ENCODE results near the gene MRPS33. TPM values are rescaled to one million over a fixed set of nuclear protein-coding genes. Genes with fewer than 3 reads are reported as not detected.
"Not testable (repeated sequence)": the region's sequence is repeated elsewhere in the genome, so short reads cannot be mapped to it uniquely, and the experiment has no call there.

Gene MRPS33
- 46.6 and 55.8 TPM in 2 replicates for total RNA-seq (2014; rRNA removed; shearing (Covaris generic))

DNA sequence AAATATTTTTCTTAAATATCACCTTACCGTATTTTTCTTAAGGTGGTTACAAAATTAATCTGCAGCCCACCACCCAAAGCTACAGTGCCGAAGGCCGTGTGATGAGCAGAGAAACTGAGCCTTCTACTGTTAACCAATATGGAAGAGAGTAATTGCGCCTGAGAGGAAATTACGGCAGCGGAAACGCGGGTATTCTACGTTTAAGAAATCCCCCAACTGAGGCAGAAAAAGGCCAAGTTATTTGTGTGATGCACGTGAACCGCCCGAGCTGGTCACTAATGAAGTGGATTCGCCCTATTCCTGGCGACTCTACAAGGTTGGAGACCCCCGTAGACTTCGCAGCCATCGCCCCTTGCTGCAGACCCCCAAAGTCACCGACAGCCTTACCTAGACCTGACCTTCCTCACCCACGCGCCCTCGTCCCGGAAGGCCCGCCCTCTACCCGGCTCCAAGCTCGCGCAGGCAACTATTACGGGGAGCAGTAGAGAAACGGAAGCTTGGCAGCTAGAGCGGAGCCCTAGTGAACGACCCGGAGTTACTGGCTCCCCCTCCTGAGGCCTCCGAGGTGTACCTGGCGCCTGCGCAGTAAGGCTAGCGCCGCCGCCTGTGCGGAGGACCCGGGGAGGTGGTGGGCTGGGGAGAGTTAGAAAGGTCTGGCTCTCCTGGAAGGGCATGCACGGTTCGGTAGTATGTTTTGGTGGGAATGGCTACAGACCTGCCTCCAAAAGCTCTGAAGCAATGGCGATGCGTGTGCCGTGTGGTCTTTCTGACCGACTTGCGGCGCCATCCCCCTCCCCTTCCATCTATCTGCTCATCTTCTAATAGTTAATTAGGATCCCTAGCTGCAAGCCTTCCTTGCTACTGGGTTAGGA lies at the start of gene MRPS33:
Gene MRPS33 (minus strand): TSS at position 429 of the 872 bp plus-strand sequence. CDS start 4,319 bp downstream, outside the sequence.
- in situ Hi-C loops (cut with HindIII; ENCODE audit: low sequenced_read_pairs), result no loop called here
- peak; percentile 99 for DNase-seq (ENCODE audit: low spot score)

DNA sequence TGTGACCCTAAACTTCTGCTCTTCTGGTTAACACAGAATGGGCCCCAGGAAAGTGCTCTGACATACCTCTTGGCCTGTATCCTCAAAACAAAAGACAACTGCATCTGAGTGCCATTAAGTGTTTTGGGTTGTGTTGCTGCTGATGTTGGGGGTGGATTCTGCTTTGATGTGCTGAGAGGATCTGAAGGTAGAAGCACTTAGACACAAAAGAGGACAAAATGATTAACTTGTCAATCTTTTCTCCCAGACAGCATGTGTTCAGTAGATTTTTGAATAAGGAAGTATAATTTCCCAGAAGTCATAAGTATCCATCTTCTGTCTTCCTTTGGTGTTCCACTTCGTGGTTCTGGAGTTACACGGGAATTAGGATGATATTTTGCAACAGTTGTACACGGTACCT lies 43.0 kb upstream of the MRPS33 start:
- in situ Hi-C loops (cut with HindIII; ENCODE audit: low sequenced_read_pairs), result no loop called here
- no peak for DNase-seq (ENCODE audit: low spot score)

DNA sequence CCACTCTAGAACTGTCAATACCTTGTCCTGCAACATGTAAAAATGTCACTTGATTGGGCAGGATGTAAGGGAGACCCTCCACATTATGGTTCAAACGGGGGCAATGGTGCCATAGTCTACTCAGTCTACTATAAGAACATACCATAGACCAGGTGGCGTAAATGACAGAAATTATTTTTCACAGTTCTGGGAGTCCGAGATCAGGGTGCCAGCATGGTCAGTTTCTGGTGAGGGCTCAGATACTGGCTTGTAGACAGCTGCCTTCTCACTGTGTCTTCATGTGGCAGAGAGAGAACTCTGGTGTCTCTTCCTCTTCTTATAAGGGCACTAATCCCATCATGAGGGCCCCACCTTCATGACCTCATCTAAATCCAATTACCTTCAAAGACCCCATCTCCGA lies 40.4 kb upstream of the MRPS33 start:
- no peak for DNase-seq (ENCODE audit: low spot score)
- in situ Hi-C loops (cut with HindIII; ENCODE audit: low sequenced_read_pairs), result no loop called here

DNA sequence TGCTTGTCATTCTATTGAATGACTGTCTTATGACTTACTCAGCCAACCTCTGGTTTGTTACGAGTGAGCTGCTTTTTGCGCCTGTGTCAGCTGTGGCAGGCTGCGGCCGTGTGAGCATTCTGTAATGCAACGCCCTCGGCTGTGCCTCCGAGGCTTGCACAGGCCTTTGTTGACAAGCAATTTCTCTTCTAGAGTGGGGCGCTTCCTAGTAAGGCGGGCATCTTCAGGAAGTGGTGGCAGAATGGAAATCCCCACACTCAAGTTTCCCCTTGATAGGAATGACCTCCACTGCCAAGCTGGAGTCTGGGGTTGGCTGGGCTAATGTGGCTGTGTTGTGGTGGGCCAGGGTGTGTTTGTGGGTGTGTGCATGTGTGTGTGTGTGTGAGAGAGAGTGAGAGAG lies 38.9 kb upstream of the MRPS33 start:
- in situ Hi-C loops (cut with HindIII; ENCODE audit: low sequenced_read_pairs), result no loop called here
- no peak for DNase-seq (ENCODE audit: low spot score)

DNA sequence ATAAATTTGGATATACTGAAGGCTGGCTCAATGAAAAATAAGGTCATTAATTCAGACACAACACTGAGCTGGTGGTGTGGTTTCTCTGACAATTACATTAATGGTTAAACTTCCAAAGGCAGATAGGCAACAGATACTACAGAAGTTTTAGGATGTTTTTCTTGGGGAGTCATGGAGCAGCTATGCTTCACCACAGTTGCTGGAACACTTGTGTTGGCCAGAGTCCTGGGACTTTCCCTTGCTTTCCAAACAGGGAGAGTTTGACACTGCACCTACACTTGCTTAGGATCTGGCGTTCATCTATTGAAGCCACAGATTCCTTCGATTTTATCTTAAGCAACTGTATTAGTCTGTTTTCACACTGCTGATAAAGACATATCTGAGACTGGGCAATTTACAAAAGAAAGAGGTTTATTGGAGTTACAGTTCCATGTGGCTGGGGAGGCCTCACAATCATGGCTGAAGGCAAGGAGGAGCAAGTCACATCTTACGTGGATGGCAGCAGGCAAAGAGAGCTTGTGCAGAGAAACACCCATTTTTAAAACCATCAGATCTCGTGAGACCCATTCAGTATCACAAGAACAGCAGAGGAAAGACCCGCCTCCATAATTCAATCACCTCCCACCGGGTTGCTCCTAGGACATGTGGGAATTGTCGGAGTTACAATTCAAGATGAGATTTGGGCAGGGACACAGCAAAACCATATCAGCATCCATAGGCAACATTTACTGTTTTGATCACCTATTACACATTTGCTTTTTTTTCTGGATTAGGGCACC lies 31.3 kb upstream of the MRPS33 start:
- in situ Hi-C loops (cut with HindIII; ENCODE audit: low sequenced_read_pairs), result no loop called here
- DNase-seq (ENCODE audit: low spot score), result no peak

DNA sequence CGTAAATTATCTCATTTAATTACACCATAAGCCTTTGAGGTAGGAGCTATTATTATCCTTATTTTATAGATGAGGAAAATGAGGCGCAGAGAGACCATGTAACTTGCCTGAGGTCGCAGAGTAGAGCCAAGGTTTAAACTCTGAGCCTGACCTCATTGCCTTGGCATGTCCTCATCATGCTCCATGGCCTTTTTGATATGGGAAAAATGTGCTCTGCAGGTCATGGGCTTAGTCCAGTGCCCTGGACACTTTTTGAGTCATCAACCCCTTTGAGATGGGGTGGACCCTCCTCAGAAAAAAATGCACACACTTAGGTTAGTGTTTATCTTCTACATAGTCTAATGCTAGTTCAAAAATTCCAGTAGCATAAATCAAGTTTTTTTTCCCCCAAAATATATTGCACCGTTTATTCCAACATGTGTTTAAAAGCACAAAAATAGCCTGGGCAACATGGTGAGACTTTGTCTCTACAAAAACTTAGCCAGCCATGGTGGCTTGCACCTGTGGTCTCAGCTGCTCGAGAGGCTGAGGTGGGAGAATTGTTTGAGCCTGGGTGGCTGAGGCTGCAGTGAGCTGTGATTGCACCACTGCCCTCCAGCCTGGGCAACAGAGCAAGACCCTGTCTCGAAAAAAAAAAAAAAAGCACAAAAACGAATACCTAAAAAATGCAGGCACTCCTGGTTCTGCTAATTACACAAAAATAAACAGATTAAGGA lies 30.5 kb upstream of the MRPS33 start:
- in situ Hi-C loops (cut with HindIII; ENCODE audit: low sequenced_read_pairs), result no loop called here

DNA sequence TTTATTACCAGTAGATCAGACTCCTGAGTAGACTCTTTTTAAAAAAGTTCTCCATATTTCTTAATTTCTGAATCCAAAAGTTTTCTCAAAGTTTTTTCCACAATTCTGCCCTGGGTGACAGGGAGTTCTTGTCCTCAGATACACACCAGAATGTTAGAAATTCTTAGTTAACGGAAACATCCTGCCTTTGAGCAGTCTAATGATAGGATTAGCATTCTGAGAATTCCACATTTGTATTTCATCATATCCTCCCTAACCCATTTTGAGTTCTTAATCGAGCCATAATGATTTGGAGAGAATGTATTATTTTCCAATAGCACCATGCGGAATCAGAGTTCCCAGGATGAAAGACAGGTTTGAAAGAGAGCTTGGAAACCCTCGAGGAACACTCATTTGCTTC lies 28.9 kb upstream of the MRPS33 start:
- DNase-seq (ENCODE audit: low spot score), result no peak
- in situ Hi-C loops (cut with HindIII; ENCODE audit: low sequenced_read_pairs), result no loop called here

More for the DNA sequence above, 30.5 kb upstream of the MRPS33 start:
- DNase-seq (ENCODE audit: low spot score), result no peak

DNA sequence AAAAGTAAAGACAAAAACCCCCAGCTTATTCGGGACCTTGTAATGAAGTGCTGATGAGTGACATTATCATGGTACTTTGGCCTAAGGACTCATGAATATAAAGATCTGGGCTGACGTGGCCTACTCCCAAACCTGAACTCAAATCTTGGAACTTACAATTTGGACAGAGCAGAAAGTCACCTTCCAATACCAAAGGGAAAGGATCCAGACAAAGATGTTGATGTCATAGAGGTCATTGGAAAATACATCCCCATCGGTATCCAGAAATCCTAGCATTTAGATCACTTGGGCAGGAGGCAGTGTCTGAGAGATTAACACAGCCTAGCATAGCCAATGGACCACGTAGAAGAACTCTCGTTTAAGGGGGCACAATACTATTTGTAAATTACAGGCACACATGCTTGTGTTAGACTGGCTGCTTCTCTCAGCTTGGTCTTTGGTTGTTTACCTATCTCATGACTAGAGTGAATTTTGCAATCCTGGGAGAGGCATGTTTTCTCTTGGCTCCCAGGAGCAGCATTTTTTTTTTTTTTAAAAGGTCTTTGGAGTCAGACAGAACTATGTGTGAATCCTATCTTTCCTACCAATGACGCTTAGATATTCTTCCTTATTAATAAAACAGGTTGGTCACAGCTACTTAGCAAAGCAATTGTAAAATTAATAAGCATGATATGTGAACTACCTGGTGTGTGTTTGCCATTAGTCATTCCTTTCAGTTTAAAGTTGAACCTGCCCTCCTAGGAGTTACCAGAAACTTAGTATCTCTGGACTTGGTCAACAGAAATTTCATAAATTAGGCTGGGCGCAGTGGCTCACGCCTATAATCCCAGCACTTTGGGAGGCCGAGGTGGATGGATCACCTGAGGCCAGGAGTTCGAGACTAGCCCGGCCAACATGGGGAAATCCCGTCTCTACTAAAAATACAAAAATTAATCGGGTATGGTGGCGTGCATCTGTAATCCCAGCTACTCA lies 27.8 kb upstream of the MRPS33 start:
- no peak for DNase-seq (ENCODE audit: low spot score)
- in situ Hi-C loops (cut with HindIII; ENCODE audit: low sequenced_read_pairs), result no loop called here

DNA sequence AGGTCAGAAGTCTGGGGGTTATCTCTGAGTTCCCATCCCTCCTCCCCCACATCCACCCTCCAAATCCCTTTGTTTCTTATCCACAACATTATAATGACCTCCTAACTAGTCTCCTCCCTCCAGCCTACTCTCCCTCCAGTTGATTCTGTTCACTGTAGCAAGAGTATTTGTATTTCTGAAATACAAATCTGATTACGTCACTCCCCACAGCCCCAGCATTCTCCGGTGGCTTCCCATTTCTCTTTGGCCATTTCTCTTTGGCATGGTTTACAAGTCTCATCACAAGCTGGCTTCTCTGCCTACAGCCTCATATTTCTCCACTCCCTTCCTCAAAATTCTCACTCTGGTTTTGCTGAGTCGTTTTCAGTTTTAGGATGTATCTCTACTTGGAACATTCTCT lies 24.6 kb upstream of the MRPS33 start:
- in situ Hi-C loops (cut with HindIII; ENCODE audit: low sequenced_read_pairs), result no loop called here
- DNase-seq (ENCODE audit: low spot score), result no peak

DNA sequence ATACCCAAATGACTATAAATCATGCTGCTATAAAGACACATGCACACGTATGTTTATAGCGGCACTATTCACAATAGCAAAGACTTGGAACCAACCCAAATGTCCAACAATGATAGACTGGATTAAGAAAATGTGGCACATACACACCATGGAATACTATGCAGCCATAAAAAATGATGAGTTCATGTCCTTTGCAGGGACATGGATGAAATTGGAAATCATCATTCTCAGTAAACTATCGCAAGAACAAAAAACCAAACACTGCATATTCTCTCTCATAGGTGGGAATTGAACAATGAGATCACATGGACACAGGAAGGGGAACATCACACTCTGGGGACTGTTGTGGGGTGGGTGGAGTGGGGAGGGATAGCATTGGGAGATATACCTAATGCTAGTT lies 23.3 kb upstream of the MRPS33 start:
- DNase-seq (ENCODE audit: low spot score); in situ Hi-C loops (cut with HindIII; ENCODE audit: low sequenced_read_pairs): not testable (repeated sequence)

DNA sequence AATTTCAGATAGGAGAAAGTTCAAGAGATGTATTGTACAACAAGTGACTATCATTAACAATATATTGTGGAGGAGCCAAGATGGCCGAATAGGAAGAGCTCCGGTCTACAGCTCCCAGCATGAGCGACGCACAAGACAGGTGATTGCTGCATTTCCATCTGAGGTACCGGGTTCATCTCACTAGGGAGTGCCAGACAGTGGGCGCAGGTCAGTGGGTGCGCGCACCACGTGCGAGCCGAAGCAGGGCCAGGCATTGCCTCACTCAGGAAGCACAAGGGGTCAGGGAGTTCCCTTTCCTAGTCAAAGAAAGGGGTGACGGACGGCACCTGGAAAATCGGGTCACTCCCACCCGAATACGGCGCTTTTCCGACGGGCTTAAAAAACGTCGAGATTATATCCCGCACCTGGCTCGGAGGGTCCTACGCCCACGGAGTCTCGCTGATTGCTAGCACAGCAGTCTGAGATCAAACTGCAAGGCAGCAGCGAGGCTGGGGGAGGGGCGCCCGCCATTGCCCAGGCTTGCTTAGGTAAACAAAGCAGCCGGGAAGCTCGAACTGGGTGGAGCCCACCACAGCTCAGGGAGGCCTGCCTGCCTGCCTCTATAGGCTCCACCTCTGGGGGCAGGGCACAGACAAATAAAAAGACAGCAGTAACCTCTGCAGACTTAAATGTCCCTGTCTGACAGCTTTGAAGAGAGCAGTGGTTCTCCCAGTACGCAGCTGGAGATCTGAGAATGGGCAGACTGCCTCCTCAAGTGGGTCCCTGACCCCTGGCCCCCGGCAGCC lies 18.0 kb upstream of the MRPS33 start:
- DNase-seq (ENCODE audit: low spot score); in situ Hi-C loops (cut with HindIII; ENCODE audit: low sequenced_read_pairs): not testable (repeated sequence)

DNA sequence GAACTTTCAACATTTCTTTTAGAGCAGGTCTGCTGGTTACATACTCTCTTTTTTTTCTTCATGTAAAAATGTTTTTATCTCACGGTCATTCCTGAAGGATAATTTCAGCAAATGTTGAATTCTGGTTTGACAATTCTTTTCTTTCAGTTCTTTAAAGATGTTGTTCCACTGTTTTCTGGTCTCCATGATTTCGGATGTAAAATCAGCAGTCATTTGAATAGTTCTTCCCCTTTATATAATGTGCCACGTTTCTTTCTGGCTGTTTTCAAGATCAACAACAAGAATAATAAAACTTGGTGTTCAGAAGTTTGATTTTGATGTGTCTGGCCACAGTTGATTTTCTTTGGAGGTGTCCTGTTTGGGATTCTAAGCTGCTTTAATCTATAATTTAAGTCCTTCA lies 14.0 kb upstream of the MRPS33 start:
- in situ Hi-C loops (cut with HindIII; ENCODE audit: low sequenced_read_pairs), result no loop called here
- DNase-seq (ENCODE audit: low spot score), result no peak

DNA sequence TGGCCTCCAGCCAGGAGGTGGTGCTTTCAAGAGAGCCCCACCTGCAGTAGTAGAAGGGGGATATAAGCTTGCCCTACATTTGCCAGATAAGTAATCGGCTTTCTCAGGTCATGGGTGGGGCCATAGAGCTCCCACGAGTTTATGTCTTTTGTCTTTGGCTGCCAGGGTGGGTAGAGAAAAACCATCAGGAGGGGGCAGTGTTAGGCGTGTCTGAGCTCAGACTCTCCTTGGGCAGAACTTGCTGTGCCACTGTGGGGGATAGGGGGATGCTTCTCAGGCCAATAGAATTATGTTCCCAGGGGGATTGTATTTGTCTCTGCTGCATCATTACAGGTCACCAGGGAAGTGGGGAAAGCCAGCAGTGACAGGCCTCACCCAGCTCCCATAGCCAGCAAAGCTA lies 12.3 kb upstream of the MRPS33 start:
- DNase-seq (ENCODE audit: low spot score), result no peak
- in situ Hi-C loops (cut with HindIII; ENCODE audit: low sequenced_read_pairs), result no loop called here

DNA sequence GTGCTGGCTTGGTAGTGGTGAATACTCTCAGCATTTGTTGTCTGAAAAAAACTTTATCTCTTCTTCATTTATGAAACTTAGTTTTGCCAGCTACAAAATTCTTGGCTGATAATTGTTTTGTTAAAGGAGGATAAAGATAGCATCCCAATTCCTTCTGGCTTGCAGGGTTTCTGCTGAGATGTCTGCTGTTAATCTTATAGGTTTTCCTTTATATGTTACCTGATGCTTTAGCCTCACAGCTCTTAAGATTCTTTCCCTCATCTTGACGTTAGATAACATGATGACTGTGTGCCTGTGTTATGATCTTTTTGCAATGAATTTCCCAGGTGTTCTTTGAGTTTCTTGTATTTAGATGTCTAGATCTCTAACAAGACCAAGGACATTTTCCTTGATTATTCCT lies 9.9 kb upstream of the MRPS33 start:
- in situ Hi-C loops (cut with HindIII; ENCODE audit: low sequenced_read_pairs), result no loop called here
- DNase-seq (ENCODE audit: low spot score), result no peak

DNA sequence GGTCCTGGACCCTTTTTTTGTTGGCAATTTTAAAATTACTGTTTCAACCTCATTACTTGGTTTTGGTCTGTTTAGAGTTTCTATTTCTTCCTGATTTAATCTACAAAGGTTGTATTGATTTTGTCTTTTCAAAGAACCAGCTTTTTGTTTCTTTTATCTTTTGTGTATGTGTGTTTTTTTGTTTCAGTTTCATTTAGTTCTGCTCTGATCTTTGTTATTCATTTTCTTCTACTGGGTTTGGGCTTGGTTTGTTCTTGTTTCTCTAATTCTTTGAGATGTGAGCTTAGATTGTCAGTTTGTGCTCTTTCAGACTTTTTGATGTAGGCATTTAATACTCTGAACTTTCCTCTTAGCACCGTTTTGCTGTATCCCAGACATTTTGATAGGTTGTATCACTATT lies 8.5 kb upstream of the MRPS33 start:
- in situ Hi-C loops (cut with HindIII; ENCODE audit: low sequenced_read_pairs), result no loop called here
- DNase-seq (ENCODE audit: low spot score), result no peak

DNA sequence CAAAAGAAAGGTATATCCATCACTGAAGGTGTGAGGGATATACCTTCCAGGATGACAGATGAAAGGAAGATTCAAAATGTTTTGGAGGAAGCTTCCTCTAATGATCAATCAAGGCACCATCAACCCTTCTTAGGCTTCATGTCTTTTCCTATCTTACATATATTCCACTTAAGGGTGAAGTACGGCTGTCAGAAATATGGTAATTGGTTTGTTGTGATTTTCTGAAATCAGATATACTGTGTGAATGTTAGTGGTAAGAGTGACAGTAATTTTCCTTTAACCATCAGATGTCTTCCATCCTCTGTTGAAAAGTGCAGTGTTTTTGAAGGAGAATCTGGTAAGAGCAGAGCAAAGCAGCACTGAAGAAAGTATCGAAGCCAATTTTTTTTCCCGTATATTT lies 2.8 kb upstream of the MRPS33 start:
- DNase-seq (ENCODE audit: low spot score), result no peak
- in situ Hi-C loops (cut with HindIII; ENCODE audit: low sequenced_read_pairs), result no loop called here

DNA sequence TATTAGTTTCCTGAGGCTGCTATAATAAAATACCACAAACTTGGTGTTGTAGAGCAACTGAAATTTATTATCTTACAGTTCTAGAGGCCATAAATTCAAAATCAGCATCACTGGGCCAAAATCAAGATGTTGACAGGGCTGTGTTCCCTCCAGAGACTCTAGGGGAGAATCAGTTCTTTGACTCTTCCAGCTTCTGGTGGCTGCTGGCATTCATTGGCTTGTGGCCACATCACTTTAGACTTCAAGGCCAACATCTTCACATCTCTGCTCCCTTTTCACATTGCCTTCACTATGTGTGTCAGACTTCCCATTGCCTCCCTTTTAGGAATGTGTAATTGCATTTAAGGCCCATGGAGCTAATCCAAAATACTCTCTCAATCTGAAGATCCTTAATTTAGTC lies 1.6 kb upstream of the MRPS33 start:
- DNase-seq (ENCODE audit: low spot score), result no peak
- in situ Hi-C loops (cut with HindIII; ENCODE audit: low sequenced_read_pairs), result no loop called here

DNA sequence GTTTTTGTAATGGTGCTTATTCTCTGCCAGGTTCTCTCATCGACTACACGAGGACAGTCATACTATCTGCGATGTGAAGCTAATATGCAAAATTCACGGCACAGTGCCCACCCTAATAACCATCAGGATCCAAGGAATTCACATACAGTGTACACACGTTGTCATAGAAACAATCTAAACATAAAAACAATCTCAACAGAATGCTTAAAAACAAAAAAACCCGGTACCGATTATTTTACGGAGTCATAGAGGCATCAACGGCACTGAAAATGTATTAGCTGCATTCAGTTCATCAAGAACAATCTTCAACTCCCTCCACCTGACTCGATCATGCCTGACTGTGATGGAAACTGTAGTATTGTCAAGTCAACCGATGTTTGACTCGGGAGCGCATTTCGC lies 628 bp downstream of the MRPS33 start:
- DNase-seq (ENCODE audit: low spot score), result no peak
- in situ Hi-C loops (cut with HindIII; ENCODE audit: low sequenced_read_pairs), result no loop called here
